GM21526 (cell line): ENCODE measurements around the gene LMAN1L.
A peak's percentile ranks its signal among the peaks of the same experiment; 100 is the strongest.
"Not testable (repeated sequence)": the region's sequence is repeated elsewhere in the genome, so short reads cannot be mapped to it uniquely, and the experiment has no call there.

ENCODE experiments used
- ATAC-seq: cut with Tn5 transposase; IDR thresholded peaks from one replicate; pipeline ENCODE4 v1.9.1; 2021; ENCODE audit warnings: moderate library complexity; ENCODE audit not compliant: unreplicated experiment, low FRiP score

Gene LMAN1L

DNA sequence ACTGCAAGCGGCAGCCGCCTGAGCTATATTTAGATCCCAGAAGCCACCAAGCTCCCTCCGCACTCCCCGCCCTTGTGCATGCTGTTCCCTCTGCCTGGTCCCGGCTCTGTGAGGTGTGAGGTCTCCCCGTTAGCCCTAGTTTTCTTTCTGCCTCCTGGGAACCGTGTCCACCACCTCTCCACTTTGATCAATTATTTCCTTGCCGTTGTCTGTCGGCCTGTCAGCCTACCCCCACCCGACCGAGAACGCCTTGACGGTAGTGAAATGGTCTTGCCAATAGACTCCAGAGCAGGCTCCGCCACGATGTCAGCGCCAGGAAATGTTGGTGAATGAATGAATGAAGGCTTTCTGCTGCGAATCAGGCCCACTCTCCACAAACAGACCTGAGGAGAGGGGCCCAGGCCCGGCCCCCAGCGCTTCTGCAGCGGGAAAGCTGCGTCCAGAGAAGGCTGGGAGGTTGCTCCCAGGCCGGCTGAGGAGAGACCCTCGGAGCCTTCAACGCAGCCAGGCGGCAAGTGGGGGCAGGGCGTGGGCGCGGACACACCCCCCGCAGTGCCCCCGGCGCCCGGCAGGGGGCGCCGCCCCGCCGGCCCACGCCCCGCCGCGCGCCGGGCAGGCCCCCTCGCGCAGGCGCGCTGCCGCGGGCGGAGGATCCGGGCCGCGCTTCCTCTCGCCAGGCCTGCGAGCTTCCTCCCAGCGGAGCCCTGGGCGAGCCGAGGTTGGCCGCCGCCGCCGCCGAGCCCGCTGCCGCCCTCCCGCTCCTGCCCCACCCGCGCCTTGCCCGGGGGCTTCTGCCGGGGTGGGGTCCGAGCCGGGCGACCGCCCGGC lies 31.0 kb upstream of the LMAN1L start, which contains the start of gene CSK:
Gene CSK, plus strand, starts transcription at position 650 of the 828 bp plus-strand sequence. CDS start 16,218 bp downstream, outside the sequence.
- ATAC-seq, result peak; percentile 34

DNA sequence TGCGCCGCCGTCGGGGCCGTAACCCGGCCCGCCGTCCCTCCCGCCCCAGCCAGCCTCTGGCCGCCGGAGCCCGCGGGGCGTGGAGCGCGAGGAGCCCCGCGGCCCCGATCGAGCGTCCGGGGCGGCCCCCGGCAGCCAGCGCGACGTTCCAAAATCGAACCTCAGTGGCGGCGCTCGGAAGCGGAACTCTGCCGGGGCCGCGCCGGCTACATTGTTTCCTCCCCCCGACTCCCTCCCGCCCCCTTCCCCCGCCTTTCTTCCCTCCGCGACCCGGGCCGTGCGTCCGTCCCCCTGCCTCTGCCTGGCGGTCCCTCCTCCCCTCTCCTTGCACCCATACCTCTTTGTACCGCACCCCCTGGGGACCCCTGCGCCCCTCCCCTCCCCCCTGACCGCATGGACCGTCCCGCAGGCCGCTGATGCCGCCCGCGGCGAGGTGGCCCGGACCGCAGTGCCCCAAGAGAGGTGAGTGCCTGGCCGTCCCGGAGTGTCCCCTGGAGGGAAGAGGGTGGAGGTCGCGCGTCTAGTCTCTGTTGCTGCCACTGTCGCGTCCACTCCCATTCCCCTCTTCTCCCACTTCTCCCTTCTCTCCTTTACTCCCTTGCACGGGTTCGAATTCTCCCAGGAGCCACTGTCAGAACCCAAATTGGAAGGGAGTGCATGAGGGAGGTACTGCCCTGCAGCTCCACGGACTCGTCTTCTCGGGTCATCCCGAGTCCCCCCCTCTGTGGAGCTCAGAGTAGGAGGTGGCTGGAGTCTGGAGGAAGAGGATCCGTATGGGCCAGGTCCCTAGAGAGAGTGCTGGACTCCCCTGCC lies 30.2 kb upstream of the LMAN1L start:
- peak; percentile 2 for ATAC-seq

DNA sequence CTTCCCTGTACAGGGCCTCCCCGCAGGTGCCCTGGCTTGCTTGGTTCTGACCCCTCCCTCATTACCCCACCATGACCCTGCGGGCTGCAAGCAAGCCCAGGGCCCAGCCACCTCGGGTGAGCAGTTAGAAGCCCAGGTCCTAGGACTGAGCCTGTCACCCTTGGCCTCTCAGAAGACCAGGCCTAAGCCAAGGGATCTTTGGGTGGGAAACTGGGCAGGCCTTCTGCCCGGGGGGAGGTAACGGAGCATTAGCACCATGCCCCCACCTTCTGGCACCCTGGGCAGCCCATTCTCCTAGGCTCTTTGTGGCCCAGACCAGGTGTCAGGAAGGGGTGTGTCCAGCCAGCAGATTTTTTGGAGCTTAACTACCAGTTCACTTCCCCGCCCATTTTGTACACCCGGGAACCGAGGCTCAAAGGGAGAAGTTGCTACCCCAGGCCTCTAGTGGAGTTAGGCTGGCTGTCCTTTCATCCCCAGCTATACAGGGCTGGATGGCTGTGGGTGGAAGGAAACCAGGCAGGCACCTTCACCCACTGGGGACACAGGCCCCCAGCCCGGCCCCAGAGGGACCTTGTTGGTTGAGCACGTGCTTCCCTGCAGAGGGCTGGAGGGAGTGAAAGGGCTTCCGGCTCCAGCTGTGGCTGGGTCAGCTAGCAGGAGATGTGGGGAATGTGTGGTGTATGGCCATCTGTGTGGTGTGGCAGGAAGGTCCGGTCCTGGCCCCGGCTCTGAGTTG lies 29.4 kb upstream of the LMAN1L start:
- ATAC-seq, result no peak

DNA sequence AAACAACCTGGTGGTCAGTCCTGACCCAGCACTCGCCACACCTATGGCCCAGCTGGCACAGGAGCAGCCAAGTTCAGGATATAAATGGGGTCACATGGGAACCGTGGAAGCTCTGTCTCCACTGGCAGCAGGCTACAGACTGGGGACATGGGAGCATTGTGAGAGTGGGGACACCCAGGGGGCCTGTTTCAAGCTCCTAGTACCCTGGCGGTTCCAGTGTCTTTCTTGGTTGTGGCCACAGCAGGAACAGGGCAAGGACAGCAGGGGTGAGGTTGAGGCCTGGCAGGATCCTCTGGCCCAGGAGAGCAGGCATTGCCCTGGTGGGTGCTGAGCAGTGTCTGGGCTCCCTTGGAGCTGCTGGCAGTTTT lies 28.8 kb upstream of the LMAN1L start:
- no peak for ATAC-seq

DNA sequence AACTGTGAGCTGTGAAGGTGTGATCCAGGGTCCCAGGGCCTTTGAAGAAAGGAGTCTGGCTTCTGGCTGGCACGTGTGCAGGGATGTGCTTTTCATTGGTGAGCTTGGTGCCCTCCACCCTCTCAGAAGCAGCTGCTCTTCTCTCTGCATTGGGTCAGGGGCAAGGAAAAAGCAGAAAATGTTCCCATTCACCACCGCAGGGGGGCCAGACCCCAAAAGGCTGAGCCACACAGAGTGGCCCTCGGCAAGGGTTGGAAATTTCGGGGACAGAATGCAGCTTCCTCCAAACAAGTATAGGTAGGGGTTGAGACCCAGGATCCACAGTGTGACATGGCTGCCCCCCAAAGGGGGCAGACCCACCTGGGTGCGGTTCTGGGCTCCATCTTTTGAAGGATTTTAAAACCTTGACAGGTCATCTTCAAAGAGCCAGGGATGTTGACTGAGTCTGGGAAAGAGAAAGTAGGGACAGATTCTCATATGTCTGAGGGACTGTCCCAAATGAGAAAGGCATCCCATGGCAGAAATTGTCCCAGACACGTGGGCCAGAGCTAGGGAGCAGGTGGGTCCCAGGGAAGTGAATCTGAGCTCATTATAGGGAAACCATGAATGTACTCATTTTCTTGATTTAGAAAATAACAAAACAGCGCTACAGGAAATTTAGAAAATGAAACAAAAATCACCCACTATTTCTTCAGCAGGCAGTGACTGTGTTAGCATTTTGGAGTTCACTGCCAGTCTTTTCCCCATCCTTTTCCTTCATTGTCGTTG lies 28.0 kb upstream of the LMAN1L start:
- no peak for ATAC-seq

DNA sequence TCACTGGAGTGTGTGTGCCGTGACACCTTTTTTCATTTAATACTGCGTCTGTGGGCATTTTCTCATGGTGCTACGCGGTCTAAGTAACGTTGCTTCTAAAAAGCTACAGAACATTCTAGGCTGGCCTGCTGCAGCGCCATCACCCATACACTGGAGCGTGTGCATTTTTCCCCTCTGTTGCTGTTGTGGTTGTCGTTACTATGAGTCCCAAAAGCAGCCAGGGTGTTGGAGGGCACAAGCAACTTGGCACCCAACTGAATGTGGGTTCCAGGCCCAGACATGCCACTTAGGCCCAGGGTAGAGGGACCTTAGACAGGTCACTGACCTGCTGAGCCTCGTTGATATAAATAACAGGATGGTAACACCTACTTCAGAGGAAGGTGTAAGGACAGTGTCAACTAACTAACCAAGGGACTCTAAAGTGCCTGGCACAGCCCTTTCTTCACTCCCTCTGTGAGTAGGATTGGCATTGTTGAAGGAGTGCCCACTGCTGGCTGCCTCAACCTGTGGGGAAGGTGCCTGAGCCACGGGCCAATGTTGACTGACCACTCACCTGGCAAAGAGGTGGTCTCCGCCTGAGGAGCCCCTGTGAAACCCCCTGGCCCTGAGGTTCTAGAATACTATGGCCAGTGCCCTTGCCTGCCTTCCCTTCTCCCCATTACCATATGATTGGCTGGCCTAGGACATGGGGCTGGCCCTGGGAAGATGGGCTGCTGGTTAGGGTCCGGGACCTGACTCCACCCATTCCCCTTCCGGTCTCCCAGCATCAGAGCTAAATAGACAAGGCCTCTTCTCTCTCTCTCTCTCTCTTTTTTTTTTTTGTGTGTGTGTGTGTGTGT lies 27.2 kb upstream of the LMAN1L start:
- no peak for ATAC-seq

DNA sequence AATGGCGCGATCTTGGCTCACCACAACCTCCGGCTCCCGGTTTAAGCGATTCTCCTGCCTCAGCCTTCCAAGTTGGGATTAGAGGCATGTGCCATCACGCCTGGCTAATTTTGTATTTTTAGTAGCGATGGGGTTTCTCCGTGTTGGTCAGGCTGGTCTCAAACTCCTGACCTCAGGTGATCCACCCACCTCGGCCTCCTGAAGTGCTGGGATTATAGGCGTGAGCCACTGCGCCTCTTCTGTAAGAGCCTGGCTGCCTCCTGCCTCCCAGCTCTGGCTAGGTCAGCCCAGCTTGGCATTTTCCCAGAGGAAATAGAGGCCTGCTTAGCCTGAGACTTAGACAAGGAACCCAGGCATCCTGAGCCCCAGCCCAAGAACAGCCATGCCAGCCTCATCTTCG lies 26.6 kb upstream of the LMAN1L start:
- ATAC-seq, result not testable (repeated sequence)

DNA sequence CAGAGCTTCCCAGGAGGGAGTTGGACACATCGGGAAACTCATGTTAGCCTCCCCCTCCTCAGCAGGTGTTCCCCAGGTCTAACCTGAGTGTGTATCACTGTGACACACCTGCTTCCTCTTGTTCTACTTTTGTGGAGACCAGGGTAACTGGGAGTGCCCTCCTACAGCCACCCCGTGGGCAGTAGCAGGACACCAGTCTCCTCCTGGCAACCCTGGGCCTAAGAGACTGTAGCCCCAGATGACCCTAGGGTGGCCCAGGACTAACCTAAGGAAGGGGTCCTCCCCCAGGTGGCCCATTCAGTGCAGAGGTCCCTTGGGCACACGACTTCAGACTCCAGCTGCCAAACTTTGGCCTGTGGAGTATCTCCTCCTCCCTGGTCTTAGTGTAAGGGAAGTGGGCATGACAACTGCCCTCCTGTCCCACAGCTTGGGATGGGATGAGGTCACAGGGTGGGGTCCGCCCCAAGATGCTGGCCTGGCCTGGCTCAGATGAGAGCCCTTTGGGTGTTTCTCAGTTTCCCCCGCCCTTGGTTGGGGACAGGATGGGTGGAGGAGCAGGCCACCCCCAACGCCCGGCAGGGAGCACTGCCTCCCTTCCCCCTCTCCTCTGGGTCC lies 26.0 kb upstream of the LMAN1L start:
- no peak for ATAC-seq

DNA sequence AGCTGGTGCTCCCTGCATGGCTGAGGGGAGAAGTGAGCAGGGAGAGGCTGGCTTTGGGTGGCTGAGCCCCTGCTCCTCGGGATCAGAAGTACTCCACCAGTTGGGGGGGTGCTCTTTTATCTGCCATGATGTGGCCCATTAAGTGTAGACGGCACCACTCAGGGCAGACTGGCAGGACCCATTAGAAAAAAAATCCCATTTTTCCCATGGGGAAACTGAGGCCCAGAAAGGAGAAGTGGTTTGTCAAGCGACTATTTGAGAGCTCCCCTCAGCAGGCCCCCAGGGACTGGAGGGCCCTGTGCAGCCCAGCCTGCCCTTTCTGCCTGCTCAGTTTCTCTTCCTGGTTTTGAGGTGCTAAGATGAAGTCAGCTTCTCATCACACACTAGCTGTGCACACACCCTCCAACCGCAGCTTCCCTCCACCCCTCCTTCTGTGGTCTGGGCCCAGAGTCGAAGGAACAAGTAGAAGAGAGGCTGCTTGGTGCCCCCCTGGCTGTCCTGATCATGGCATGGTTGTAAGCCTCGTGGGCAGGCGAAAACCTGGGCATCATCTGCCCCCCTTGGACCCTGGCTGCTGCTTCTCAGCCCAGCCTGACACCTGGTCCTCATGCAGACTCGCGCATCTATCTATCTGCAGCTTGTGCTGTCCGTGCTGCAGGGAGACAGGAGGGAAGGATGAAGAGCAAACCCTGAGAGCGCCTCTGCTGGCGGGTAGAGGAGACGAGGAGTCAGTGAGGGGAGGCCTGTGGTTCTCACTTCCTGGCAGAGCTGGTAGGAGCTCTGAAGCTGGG lies 25.2 kb upstream of the LMAN1L start:
- peak; percentile 38 for ATAC-seq

DNA sequence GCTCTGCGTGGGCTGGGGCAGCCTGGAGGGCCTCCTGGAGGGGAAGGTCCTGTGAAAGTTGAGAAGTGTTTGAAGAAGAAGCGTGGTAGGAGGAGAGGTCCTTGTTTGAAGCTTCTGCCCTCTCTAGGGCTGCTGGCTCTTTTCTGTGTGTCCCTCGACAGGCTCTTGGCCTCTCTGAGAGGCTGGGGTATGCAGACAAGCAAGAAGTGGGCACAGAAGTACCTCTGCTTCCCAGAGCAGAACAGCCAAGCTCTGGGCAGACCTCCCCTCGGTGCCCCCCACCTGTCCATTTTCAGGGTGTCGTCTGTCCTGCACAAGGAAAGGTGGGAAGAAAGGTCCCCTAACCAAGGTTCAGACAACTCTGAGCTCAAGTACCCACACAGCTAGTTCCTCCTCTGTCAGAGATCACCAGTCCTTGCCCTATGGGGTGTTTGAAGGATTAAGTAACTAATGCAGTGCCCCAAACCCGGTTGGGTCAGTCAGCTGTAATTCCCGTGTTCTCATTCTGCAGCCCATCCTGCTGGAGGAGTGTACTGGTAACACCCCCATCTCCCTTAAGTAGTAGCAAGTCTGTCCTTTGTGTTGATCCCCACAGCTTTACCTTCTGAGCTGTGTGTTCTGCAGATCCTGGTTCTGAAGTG lies 24.5 kb upstream of the LMAN1L start:
- ATAC-seq, result no peak

DNA sequence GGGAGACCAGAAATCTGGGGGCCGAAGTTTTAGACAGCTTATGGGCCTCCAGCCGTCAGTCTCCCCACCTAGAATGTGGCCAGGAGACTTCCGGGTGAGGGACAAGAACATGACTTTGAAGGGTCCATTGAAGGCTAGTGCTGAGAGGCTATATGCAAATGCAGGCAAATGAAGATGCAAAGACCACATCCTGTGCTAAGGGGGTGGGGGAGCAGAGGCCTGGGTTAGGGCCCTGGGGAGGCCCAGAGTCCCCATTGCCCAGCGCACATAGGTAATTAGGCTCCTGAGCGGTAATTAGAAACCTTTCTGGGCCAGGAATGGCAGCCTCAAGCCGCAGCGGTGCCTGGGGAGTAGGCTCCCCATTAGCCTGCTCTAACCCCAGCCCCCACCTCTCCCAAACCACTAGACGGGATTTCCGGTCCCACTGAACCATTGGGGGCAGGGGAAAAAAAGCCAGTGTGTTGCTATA lies 23.9 kb upstream of the LMAN1L start:
- peak; percentile 32 for ATAC-seq

DNA sequence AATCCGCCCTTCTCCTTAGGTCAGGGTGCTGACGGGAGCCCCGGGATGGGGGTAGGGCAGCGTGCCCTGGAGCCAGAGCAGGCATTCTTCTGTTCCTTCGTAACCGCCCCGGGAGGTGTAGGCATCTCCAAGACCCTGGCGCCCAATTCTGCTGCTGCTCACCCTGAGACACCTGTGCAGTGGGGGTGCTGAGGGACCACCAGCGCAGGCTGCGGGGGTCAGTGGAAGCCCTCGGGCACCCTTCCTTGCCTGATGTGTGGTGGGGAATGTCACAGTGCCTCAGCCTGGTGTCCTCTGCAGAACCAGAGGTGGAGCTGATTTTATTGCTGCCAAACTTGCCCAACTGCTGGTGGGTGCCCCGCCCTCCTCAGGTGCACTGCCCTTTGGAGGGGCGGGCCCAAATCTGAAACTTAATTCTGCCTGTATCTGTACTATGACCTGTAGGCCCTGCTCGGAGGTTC lies 23.4 kb upstream of the LMAN1L start:
- no peak for ATAC-seq

DNA sequence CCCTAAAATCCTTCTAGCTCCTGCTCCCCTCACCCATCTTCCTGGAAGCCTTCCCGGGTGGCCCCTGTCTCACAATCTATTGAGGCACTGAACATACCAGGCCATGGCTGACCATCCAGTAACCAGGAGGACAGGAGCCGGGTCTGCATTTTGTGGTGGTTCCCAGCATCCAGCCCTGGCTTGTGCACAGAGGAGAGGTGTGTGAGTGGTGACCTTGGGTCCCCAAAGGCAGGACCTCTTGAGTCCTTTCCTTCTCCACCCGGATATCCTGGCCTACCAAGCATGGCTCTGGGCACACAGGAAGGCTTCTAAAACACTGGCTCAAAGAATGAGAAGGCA lies 22.9 kb upstream of the LMAN1L start:
- ATAC-seq, result no peak

DNA sequence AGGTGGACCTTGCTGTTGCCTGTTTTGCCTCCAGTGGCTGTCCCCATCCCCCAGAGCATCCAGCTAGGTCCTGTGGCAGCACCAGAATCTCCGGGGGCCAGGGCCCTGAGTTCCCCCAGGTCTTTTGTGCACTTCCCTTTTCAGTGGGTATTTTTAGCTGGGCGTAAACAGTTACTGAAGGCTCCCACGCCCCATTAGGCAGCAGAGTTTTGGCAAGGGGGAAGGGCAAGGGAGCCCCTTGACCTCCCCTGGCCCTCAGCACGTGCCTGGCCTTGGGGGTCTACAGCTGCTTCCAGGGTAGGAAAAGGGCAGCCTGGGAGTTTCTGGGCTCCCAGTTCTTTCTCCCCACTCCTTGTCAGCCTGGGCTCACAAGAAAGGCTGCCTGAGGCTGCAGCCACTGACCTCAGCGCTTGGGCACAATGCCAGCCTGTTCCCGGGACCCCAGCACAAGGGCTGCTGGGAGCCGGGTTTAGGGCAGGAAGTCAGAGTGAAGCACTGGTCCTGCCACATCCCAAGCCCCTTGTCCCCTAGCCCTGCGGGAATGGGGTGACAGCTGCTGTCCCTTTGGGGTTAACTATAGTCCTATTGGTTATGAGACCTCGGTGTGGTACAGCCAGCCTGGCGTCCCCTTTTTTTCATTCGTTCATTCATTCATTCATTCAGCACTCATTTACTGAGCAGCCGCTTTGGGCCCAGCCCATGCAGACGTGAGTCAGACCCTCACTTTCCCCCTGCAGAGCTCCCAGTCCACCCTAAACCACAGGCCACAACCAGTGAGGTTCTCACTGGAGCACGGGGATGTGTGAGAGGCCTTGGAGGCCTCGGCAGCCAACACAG lies 22.3 kb upstream of the LMAN1L start:
- ATAC-seq, result no peak

DNA sequence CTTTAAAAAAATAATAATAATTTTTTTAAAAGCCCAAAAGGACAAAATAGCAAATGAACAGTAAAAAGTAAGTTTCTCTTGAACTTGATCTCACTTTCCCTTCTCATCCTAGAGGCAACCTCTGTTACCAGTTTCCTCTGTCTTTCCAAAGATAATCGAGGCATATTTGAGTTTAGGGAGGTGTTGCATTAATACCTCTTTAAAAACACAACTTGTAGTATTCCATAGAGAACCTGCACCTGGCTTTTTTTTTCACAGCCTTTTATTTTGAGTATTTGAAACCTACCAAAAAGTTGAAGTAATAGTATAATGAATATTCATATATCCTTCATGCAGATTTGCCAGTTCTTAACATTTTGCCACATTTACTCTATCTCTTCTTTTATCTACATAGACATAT lies 21.6 kb upstream of the LMAN1L start:
- ATAC-seq, result no peak

DNA sequence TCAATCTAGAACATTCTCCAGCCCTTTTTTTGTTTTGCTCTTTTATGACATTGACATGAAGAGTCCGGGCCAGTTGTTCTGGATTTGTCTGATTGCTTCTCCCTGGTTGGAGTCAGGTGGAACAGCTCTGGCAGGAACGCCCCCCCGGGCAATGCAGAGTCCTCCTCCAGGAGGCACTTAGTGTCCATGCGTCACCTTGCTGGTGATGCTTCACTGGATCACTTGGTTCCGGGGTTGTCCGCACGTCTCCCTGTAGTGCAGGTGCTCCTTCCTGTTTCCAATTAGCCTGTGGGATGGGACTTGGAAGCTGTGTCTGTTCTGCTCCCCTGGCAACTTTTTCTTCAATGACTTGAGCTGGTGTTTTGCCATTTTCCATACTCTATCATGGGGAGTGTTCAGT lies 21.0 kb upstream of the LMAN1L start:
- ATAC-seq, result no peak
